ENCODE results near the gene GNG13.

GNG13 gene

DNA sequence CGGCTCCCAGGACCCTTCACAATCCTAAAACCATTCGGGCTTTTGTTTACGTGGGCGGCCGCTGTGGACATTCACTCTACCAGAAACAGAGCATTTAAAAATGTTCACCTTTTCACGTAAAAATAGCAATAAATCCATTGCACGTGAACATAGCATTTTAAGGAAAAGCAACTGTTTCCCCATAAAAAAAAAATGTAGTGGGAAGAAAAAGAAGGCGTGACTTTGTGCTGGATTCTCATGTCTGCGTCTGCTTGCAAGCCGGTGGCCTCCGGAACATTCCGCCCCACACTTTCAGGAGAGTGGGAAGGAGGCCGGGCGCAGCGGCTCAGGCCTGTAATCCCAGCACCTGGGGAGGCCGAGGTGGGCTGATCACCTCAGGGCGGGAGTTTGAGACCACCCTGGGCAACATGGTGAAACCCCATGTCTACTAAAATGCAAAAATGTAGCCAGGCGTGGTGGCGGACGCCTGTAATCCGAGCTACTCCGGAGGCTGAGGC is 13.4 kb upstream of the GNG13 start:
- TF ChIP-seq YY1 (IDR thresholded peaks at IDR 0.05; ENCODE audit: low read depth) (no peak), NFIC (IDR thresholded peaks at IDR 0.05) (no peak), CEBPB (IDR thresholded peaks at IDR 0.05) (no peak), TAF1 (IDR thresholded peaks at IDR 0.05; ENCODE audit: low read depth) (no peak)
- TF ChIP-seq, protein P1, sequence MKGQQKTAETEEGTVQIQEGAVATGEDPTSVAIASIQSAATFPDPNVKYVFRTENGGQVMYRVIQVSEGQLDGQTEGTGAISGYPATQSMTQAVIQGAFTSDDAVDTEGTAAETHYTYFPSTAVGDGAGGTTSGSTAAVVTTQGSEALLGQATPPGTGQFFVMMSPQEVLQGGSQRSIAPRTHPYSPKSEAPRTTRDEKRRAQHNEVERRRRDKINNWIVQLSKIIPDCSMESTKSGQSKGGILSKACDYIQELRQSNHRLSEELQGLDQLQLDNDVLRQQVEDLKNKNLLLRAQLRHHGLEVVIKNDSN (IDR thresholded peaks at IDR 0.05) = no peak

GRCh38 chr16:813204-813915 is 12.8 kb upstream of the GNG13 start:
- TF ChIP-seq EP300 (IDR thresholded peaks at IDR 0.05; ENCODE audit: borderline replicate concordance) = no peak
- TF ChIP-seq CEBPB (IDR thresholded peaks at IDR 0.05) = no peak
- TF ChIP-seq, protein P2, sequence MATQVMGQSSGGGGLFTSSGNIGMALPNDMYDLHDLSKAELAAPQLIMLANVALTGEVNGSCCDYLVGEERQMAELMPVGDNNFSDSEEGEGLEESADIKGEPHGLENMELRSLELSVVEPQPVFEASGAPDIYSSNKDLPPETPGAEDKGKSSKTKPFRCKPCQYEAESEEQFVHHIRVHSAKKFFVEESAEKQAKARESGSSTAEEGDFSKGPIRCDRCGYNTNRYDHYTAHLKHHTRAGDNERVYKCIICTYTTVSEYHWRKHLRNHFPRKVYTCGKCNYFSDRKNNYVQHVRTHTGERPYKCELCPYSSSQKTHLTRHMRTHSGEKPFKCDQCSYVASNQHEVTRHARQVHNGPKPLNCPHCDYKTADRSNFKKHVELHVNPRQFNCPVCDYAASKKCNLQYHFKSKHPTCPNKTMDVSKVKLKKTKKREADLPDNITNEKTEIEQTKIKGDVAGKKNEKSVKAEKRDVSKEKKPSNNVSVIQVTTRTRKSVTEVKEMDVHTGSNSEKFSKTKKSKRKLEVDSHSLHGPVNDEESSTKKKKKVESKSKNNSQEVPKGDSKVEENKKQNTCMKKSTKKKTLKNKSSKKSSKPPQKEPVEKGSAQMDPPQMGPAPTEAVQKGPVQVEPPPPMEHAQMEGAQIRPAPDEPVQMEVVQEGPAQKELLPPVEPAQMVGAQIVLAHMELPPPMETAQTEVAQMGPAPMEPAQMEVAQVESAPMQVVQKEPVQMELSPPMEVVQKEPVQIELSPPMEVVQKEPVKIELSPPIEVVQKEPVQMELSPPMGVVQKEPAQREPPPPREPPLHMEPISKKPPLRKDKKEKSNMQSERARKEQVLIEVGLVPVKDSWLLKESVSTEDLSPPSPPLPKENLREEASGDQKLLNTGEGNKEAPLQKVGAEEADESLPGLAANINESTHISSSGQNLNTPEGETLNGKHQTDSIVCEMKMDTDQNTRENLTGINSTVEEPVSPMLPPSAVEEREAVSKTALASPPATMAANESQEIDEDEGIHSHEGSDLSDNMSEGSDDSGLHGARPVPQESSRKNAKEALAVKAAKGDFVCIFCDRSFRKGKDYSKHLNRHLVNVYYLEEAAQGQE (IDR thresholded peaks at IDR 0.05; ENCODE audit: low read depth) = no peak
- TF ChIP-seq RAD21 (IDR thresholded peaks at IDR 0.05; ENCODE audit: low read depth) = peak; percentile 82
- TF ChIP-seq EGR1 (IDR thresholded peaks at IDR 0.05) = no peak
- TF ChIP-seq MAX (IDR thresholded peaks at IDR 0.05) = no peak

- TF ChIP-seq FOXM1 (IDR thresholded peaks at IDR 0.05; ENCODE audit: borderline replicate concordance, low read depth) = no peak
- no peak for TF ChIP-seq RAD21 (IDR thresholded peaks at IDR 0.05; ENCODE audit: low read depth)
- TF ChIP-seq NFIC (IDR thresholded peaks at IDR 0.05) = no peak
- TF ChIP-seq TAF1 (IDR thresholded peaks at IDR 0.05; ENCODE audit: low read depth) = no peak
- TF ChIP-seq TCF12 (IDR thresholded peaks at IDR 0.05; ENCODE audit: low read depth) = no peak
- TF ChIP-seq CREB1 (IDR thresholded peaks at IDR 0.05; ENCODE audit: low read depth) = no peak
- TF ChIP-seq TEAD4 (IDR thresholded peaks at IDR 0.05) = no peak
- TF ChIP-seq, protein P1 (IDR thresholded peaks at IDR 0.05) = no peak
- no peak for TF ChIP-seq CEBPB (IDR thresholded peaks at IDR 0.05)
Observed at GRCh38 chr16:808085-808386, 7.5 kb upstream of the GNG13 start.

DNA sequence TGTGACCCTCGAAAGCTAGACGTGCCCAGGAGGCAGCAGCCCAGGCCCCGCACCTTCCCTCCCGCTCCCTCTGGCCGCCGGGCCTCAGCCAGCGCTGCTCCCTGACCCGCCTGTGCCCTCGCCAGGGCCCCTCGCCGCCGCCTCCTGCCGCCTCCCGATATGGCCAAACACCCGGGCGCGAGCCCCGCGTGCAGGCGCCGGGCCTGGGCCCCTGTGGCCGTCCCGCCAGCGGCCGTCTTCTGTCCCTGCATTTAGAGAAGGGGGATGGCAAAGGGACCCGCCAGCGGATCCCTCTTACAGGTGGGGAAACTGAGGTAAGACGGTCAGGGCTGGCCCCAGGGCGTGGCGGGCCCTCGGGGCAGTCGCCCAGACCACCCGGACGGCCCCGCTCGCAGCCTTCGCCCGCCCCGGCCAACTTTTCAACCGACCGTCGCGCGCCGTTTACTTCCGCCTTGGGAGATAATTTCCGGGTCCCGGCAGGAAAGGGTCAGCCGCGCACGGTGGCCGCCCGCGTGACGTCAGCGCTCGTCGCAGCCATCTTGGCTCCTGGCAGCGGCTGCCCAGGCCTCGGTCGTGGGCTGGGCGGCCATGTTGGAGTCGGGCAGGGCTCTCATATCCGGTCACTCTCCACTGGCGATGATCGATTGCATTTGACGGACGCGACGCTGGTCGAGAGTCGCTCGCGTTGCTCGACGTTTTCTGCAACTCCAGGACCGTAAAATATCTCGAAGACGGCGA is 7.0 kb upstream of the GNG13 start:
- TF ChIP-seq TCF12 (IDR thresholded peaks at IDR 0.05; ENCODE audit: low read depth) (peak; percentile 39; the same call in 1 of the 2 replicates), FOXM1 (IDR thresholded peaks at IDR 0.05; ENCODE audit: borderline replicate concordance, low read depth) (no peak), ZBTB7A (IDR thresholded peaks at IDR 0.05; ENCODE audit: low read depth) (no peak), RAD21 (IDR thresholded peaks at IDR 0.05; ENCODE audit: low read depth) (no peak), NFIC (IDR thresholded peaks at IDR 0.05) (no peak), YY1 (IDR thresholded peaks at IDR 0.05; ENCODE audit: low read depth) (peak; percentile 100), TEAD4 (IDR thresholded peaks at IDR 0.05) (no peak), CREB1 (IDR thresholded peaks at IDR 0.05; ENCODE audit: low read depth) (peak; percentile 91), EGR1 (IDR thresholded peaks at IDR 0.05) (peak; percentile 90), MAX (IDR thresholded peaks at IDR 0.05) (peak; percentile 95), EP300 (IDR thresholded peaks at IDR 0.05; ENCODE audit: borderline replicate concordance) (peak; percentile 28; the same call in 1 of the 2 replicates), CEBPB (IDR thresholded peaks at IDR 0.05) (no peak), TAF1 (IDR thresholded peaks at IDR 0.05; ENCODE audit: low read depth) (peak; percentile 61)
- TF ChIP-seq, protein P1 (IDR thresholded peaks at IDR 0.05) = no peak
- TF ChIP-seq, protein P2 (IDR thresholded peaks at IDR 0.05; ENCODE audit: low read depth) = no peak

DNA sequence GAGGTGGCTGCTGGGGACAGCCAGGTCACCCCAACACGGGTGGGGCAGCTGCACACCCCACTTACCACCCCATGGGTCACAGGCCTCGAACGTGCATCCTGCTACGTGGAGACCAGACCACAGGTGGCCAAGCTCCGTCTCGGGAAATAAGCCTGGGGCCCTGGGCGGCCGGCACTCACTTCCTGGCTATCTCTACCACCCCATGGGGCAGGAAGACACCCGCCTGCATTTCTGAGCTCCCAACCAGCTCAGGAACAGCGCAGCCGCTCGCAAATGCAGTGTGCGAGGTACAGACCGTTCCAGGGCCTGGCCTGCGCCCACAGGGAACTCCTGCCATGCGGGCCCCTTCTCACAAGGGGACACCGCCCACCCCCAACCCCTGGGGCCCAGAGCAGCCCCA is 4.9 kb upstream of the GNG13 start:
- TF ChIP-seq RAD21 (IDR thresholded peaks at IDR 0.05; ENCODE audit: low read depth) = no peak
- TF ChIP-seq MAX (IDR thresholded peaks at IDR 0.05) = no peak
- no peak for TF ChIP-seq ZBTB7A (IDR thresholded peaks at IDR 0.05; ENCODE audit: low read depth)
- TF ChIP-seq CEBPB (IDR thresholded peaks at IDR 0.05) = no peak
- no peak for TF ChIP-seq YY1 (IDR thresholded peaks at IDR 0.05; ENCODE audit: low read depth)
- no peak for TF ChIP-seq FOXM1 (IDR thresholded peaks at IDR 0.05; ENCODE audit: borderline replicate concordance, low read depth)
- no peak for TF ChIP-seq TEAD4 (IDR thresholded peaks at IDR 0.05)
- TF ChIP-seq, protein P2 (IDR thresholded peaks at IDR 0.05; ENCODE audit: low read depth) = no peak
- TF ChIP-seq TAF1 (IDR thresholded peaks at IDR 0.05; ENCODE audit: low read depth) = no peak
- TF ChIP-seq, protein P1 (IDR thresholded peaks at IDR 0.05) = no peak
- no peak for TF ChIP-seq TCF12 (IDR thresholded peaks at IDR 0.05; ENCODE audit: low read depth)
- TF ChIP-seq NFIC (IDR thresholded peaks at IDR 0.05) = no peak
- no peak for TF ChIP-seq EGR1 (IDR thresholded peaks at IDR 0.05)

Measured in Ishikawa (cell line).